NB4 (cell line): ENCODE results near the gene C11orf71.

ENCODE experiments used
- DNase-seq: peaks from one replicate; pipeline ENCODE4 v3.0.0; 2010; ENCODE audit warnings: low read depth
- H3K4me3 ChIP-seq: one replicate; pipeline ENCODE4 v1.5.1; 2011; ENCODE audit warnings: mild to moderate bottlenecking, low read depth, low read length, moderate library complexity
- MYC ChIP-seq: IDR thresholded peaks from 2 replicates; pipeline ENCODE4 v1.6.1; 2011; ENCODE audit warnings: low read depth, low read length
- POLR2A ChIP-seq: IDR thresholded peaks from 2 replicates; pipeline ENCODE4 v1.6.1; 2011; ENCODE audit warnings: mild to moderate bottlenecking; ENCODE audit not compliant: insufficient read length; ENCODE audit errors: extremely low read depth
- TF ChIP-seq, protein P1 (sequence below): IDR thresholded peaks from 2 replicates; pipeline ENCODE4 v1.6.1; 2011; ENCODE audit warnings: low read depth, low read length
- TF ChIP-seq, protein P2 (sequence below): IDR thresholded peaks from one replicate; pipeline ENCODE4 v1.5.1; 2012; ENCODE audit warnings: low read depth, low read length

C11orf71 gene

DNA sequence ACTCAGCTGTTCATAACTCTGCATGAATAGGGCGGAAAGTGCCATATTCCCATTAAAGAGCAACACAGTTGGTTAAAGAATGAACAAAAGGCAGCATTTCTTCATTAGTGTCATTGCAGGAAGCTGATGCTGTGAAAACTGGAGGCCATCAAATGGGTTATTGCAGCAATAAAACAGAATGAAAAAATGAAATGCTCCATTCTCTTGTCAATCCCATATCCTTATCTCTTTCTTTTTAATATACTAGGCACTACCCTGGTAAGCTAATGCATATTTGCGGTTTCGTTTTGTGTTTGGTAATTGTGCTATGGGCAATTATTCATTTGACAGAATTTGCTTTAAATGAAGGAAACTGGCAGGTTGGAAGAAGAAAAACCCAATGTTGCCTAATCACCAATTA is 25.3 kb downstream of the C11orf71 start:
- TF ChIP-seq, protein P1, sequence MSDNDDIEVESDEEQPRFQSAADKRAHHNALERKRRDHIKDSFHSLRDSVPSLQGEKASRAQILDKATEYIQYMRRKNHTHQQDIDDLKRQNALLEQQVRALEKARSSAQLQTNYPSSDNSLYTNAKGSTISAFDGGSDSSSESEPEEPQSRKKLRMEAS = no peak
- no peak overlapping the region for H3K4me3 ChIP-seq
- DNase-seq = no peak

DNA sequence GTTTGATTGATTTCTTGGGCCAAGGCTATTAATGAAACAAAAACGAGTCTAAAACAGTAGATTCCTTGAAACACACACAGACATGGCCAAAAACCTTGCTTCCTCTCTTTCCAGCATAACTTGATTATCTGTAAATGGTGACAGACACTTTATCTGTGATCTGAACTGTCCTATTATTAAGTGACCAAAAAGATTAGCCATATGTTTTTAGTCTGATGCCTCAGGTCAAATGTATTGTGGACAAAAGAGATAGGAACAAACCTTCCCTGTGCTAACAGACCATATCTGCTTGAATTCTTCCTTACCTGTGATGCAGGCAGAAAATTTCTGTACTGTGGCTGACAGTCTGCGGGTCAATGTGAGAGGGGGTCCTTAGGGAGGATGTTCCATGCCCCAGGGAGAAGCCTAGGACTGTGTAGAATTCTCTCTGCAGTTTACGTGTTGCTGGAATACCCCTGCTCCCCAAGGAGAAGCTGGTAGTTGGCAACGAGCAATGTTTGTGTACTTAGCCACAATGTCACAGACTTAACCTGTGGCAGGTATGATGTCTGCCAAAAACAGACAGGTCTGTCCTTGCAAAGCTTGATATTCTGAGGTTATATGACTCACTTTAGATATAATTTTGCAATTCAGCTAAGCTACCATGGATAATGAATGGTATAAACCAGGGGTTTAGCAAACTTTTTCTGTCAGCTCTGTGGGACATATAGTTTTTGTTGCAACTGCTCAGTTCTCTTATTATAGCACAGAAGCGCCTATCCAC is 31.2 kb downstream of the C11orf71 start:
- TF ChIP-seq, protein P2, sequence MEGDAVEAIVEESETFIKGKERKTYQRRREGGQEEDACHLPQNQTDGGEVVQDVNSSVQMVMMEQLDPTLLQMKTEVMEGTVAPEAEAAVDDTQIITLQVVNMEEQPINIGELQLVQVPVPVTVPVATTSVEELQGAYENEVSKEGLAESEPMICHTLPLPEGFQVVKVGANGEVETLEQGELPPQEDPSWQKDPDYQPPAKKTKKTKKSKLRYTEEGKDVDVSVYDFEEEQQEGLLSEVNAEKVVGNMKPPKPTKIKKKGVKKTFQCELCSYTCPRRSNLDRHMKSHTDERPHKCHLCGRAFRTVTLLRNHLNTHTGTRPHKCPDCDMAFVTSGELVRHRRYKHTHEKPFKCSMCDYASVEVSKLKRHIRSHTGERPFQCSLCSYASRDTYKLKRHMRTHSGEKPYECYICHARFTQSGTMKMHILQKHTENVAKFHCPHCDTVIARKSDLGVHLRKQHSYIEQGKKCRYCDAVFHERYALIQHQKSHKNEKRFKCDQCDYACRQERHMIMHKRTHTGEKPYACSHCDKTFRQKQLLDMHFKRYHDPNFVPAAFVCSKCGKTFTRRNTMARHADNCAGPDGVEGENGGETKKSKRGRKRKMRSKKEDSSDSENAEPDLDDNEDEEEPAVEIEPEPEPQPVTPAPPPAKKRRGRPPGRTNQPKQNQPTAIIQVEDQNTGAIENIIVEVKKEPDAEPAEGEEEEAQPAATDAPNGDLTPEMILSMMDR = no peak
- no peak for TF ChIP-seq POLR2A
- no peak for TF ChIP-seq MYC
- TF ChIP-seq, protein P1 = no peak
- no peak for DNase-seq
- H3K4me3 ChIP-seq = no peak overlapping the region

- no peak overlapping the region for H3K4me3 ChIP-seq
- DNase-seq = no peak
- TF ChIP-seq MYC (no peak), POLR2A (no peak)
- TF ChIP-seq, protein P1 = no peak
- TF ChIP-seq, protein P2 = no peak
Measured at GRCh38 chr11:114367244-114367957, 32.9 kb downstream of the C11orf71 start.

DNA sequence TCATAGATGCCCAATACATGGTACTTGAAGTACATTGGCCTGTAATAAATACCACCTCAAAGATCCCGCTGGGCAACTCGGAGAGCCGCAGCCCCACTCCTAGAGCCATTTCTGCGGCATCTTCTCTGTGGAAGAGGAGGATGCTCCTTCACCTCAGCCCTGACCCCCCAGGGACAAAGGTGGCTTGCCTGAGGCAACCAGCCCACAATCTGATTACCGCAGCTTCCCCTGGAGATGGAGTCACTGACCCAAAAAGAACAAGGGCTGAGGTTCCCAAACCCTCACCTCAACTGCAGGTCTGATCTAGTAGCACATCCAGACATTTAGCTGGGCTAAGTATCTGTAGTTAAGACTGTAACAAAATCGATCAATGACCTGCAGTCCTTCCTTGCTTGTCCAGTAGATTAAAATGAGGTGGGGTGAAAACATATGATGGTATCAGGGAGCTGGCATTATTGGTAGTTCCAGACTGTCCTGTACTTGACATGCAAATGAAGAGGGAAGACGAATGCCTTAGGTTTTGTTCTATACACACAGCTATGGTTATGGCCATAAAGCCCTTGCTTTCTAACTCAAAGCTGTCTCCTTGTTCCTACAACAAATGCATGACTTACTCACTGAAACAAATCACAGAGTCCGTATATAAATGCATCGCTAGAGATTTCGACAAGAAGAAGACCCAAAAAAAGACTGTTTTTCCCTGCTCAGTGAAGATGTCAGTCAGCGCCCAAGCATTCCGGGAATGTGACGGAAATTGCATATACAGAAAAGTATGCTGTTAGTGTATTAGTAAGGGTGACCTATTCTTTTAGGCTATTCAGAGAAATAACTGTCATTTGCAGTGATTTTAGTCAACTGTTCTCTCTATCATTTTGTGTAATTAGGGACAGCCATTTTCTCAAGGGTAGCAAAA is 33.7 kb downstream of the C11orf71 start:
- H3K4me3 ChIP-seq = no peak overlapping the region
- TF ChIP-seq, protein P1 = no peak
- TF ChIP-seq, protein P2 = no peak
- TF ChIP-seq MYC (no peak), POLR2A (no peak)
- DNase-seq = no peak

DNA sequence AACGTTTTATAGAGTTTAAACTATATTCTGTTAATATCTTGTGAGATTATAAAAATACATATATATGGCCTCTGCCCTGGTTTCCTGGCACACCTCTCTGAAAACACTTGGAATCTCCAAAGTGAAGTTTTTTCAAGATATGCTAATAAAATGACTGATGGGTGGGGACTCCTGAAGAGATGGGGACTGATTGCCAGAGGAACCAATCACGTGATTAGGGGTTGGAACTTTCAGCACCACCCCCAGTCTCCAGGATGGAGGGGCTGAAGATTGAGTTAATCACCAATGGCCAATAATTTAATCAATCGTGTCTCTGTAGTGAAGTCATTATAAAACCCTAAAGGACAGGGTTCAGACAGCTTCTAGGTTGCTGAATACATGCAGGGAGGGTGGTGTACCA is 37.4 kb downstream of the C11orf71 start:
- no peak for DNase-seq
- TF ChIP-seq MYC = no peak
- TF ChIP-seq POLR2A = no peak
- TF ChIP-seq, protein P1 = no peak
- TF ChIP-seq, protein P2 = no peak
- no peak overlapping the region for H3K4me3 ChIP-seq
